ENCODE results near the gene ASB4.

The ASB4 gene

DNA sequence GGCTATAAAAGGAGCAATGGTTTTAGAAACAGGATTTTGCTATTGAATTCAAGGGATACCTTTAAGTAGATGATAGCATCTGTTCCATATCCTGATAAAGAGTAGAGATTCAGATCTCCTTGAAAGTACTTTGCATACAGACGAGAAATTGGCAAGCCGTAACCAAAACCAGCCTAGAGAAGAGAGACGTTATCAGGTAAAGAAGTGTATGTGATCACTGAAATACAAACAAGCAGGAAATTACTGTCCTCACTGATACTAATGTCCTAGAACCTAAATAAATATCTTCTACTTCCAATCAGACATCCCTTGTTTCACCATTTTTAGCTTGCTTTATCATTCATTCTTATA, 101.2 kb downstream of the ASB4 start:
- DNase-seq (ENCODE audit: low read depth) = no peak
- no peak for TF ChIP-seq CTCF (IDR thresholded peaks at IDR 0.05; ENCODE audit: low read length, missing control alignments)
- H3K4me3 ChIP-seq (replicated peaks; ENCODE audit: low read depth, low read length) = no peak overlapping the region

DNA sequence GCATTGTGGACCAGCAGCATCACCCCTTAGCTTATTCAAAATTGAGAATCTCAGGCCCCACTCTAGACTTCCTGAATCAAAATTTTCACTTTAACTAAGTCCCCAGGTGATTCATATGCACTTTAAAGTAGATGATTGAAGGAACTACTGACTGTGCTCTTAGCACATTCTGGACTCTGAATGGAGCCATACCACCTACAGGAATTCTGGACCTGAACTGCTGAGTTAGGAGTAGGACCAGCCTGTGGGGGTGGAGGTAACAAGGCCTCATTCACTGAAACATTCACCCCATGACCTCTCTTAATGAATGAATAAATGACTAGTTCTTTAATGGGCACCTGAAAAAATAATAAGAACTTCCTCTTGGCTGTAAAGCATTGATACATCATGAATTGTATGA, 103.3 kb downstream of the ASB4 start:
- no peak for TF ChIP-seq CTCF (IDR thresholded peaks at IDR 0.05; ENCODE audit: low read length, missing control alignments)
- DNase-seq (ENCODE audit: low read depth) = no peak
- no peak overlapping the region for H3K4me3 ChIP-seq (replicated peaks; ENCODE audit: low read depth, low read length)

GRCh38 chr7:95589766-95590165, 104.0 kb downstream of the ASB4 start:
- no peak overlapping the region for H3K4me3 ChIP-seq (replicated peaks; ENCODE audit: low read depth, low read length)
- TF ChIP-seq CTCF (IDR thresholded peaks at IDR 0.05; ENCODE audit: low read length, missing control alignments) = no peak
- DNase-seq (ENCODE audit: low read depth) = no peak
